SK-N-SH (cell line): ENCODE data around the gene PYGO1.

ENCODE experiments used
- CHD2 ChIP-seq: fragments of 150-350 bp; IDR thresholded peaks from 2 replicates; pipeline ENCODE4 v1.6.1; 2018; ENCODE audit warnings: low read length; ENCODE audit not compliant: partially characterized antibody
- EP300 ChIP-seq, 2 experiments: IDR thresholded peaks; 2 replicates each; pipeline versions ENCODE4 v1.4.0 to v1.6.1; 2012; ENCODE audit warnings: borderline replicate concordance in 1 of 2, low read depth in 1 of 2, low read length in 1 of 2
- EZH2phosphoT487 ChIP-seq: fragments of 200-600 bp; sonication (generic); IDR thresholded peaks from 2 replicates; pipeline ENCODE4 v1.6.1; 2017; ENCODE audit warnings: low read depth, mixed run types, mild to moderate bottlenecking, antibody characterized with exemption, moderate library complexity, borderline replicate concordance
- POLR2AphosphoS5 ChIP-seq: IDR thresholded peaks from 2 replicates; pipeline ENCODE4 v1.6.1; 2012; ENCODE audit warnings: low read depth, low read length
- RAD21 ChIP-seq: IDR thresholded peaks from 2 replicates; pipeline ENCODE4 v1.6.1; 2012; ENCODE audit warnings: mild to moderate bottlenecking, low read length
- RFX5 ChIP-seq: IDR thresholded peaks from 2 replicates; pipeline ENCODE4 v1.6.1; 2012; ENCODE audit warnings: mild to moderate bottlenecking, improper control_type of control experiment, low read length
- TEAD4 ChIP-seq: IDR thresholded peaks from 2 replicates; pipeline ENCODE4 v1.4.0; 2012; ENCODE audit warnings: mild to moderate bottlenecking, borderline replicate concordance; ENCODE audit not compliant: insufficient read depth
- TF ChIP-seq, protein P1 (sequence below): fragments of 200-600 bp; sonication (generic); IDR thresholded peaks from 2 replicates; pipeline ENCODE4 v1.6.1; 2017; ENCODE audit warnings: antibody characterized with exemption, mild to moderate bottlenecking, moderate library complexity
- TF ChIP-seq, protein P2 (sequence below): IDR thresholded peaks from 2 replicates; pipeline ENCODE4 v1.4.0; 2012; ENCODE audit warnings: low read depth
- TF ChIP-seq, protein P3 (sequence below): fragments of 150-350 bp; IDR thresholded peaks from 2 replicates; pipeline ENCODE4 v1.6.1; 2017; ENCODE audit warnings: antibody characterized with exemption, low read length, low read depth, borderline replicate concordance

DNA sequence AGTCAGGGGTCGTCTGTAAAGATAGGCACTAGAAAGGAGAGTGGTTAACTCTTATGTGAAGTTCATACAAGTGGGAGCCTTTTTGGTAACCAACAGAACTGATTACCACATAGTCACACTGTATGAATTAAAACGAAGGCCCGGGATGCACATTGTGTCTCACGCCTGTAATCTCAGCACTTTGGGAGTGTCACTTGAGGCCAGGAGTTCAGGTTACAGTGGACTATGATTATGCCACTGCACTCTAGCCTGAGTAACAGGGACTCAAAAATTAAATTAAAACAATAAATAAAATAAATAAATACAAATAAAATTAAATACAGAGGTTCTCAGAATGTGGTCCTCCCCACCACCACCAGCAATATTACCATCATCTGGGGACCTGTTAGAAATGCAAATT lies 80.6 kb downstream of the PYGO1 start:
- TF ChIP-seq, protein P1, sequence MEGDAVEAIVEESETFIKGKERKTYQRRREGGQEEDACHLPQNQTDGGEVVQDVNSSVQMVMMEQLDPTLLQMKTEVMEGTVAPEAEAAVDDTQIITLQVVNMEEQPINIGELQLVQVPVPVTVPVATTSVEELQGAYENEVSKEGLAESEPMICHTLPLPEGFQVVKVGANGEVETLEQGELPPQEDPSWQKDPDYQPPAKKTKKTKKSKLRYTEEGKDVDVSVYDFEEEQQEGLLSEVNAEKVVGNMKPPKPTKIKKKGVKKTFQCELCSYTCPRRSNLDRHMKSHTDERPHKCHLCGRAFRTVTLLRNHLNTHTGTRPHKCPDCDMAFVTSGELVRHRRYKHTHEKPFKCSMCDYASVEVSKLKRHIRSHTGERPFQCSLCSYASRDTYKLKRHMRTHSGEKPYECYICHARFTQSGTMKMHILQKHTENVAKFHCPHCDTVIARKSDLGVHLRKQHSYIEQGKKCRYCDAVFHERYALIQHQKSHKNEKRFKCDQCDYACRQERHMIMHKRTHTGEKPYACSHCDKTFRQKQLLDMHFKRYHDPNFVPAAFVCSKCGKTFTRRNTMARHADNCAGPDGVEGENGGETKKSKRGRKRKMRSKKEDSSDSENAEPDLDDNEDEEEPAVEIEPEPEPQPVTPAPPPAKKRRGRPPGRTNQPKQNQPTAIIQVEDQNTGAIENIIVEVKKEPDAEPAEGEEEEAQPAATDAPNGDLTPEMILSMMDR = no peak
- no peak for TF ChIP-seq CHD2
- TF ChIP-seq EZH2phosphoT487 = no peak
- no peak for TF ChIP-seq POLR2AphosphoS5
- TF ChIP-seq RFX5 = no peak
- TF ChIP-seq EP300 (IDR thresholded peaks at IDR 0.05; ENCODE audit: borderline replicate concordance in 1 of 2, low read depth in 1 of 2, low read length in 1 of 2) = no peak
- TF ChIP-seq RAD21 = no peak
- TF ChIP-seq, protein P2, sequence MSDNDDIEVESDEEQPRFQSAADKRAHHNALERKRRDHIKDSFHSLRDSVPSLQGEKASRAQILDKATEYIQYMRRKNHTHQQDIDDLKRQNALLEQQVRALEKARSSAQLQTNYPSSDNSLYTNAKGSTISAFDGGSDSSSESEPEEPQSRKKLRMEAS = no peak
- no peak for TF ChIP-seq TEAD4
- TF ChIP-seq, protein P3, sequence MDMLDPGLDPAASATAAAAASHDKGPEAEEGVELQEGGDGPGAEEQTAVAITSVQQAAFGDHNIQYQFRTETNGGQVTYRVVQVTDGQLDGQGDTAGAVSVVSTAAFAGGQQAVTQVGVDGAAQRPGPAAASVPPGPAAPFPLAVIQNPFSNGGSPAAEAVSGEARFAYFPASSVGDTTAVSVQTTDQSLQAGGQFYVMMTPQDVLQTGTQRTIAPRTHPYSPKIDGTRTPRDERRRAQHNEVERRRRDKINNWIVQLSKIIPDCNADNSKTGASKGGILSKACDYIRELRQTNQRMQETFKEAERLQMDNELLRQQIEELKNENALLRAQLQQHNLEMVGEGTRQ = no peak
